ENCODE results near the gene L3MBTL4. TPM values are rescaled to one million over a fixed set of nuclear protein-coding genes. Genes with fewer than 3 reads are reported as not detected.

L3MBTL4 gene
- total RNA-seq, 6 donors from 2014 or later: 13.2 to 29.1 (median 14.8) TPM

Small RNAs within 50 kb of the gene (small RNA-seq; reads per million reads assigned to genes)
- 0 reads per million in 4 donors for gene RNU5F-3P
- 0 reads per million in 4 donors for gene RNU6-349P

All from upper lobe of left lung (tissue), 6 donors.